ENCODE measurements around the gene POU2F1. TPM values are rescaled to one million over a fixed set of nuclear protein-coding genes. Genes with fewer than 3 reads are reported as not detected.
"Not testable (repeated sequence)": the region's sequence is repeated elsewhere in the genome, so short reads cannot be mapped to it uniquely, and the experiment has no call there.

POU2F1 gene
- total and polyA plus RNA-seq, 2 donors (not counting 3 experiments of a cell fraction or from before 2014, with no cell fraction given), result 6.0 to 12.9 TPM

DNA sequence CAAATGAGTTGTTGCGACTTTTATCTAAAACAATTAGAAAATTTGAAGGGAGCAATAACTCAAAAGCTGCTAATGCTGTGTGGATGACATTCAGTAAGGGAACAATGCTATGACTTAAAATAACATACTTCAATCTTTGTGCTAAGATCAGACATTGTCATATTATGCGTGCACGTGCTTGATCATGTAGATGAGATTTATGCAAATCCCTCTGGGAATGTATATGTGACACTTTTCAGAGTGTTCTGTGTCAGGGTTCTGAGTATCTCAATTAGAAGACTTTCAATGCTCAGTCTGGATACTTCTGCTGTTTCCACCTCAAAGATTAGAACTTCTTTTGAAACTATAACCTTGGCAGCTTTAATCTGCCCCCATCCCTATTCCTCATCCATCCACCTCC, 18.6 kb upstream of the POU2F1 start:
- Histone ChIP-seq H2AFZ (ENCODE audit: low read depth, low read length) (no peak overlapping the region), H3K36me3 (ENCODE audit: control insufficient read depth in 2 of 2, extremely low read depth in 1 of 2, insufficient read depth in 2 of 2, low read length in 2 of 2) (no peaks in the 10 kb centered on the region), H3K27me3 (ENCODE audit: control insufficient read depth in 2 of 2, insufficient read depth in 2 of 2, low read length in 2 of 2) (peaks cover 9 to 18% of the 10 kb centered on the region in 2 experiments), H3K27ac (ENCODE audit: insufficient read depth, low read depth, low read length) (no peak overlapping the region), H4K20me1 (replicated peaks; ENCODE audit: control insufficient read depth, extremely low read depth, insufficient read depth, low read length) (no peaks in the 10 kb centered on the region), H3K79me2 (ENCODE audit: control insufficient read depth, insufficient read depth, low read length) (no peaks in the 10 kb centered on the region), H3K9ac (replicated peaks; ENCODE audit: extremely low read depth, insufficient read depth, low read length) (no peak overlapping the region), H3K9me3 (replicated peaks; ENCODE audit: control insufficient read depth, insufficient read depth, low read length) (no peaks in the 10 kb centered on the region), H3K9me1 (replicated peaks; ENCODE audit: control insufficient read depth, extremely low read depth, insufficient read depth, low read length) (no peaks in the 10 kb centered on the region), H3K4me3 (replicated peaks in 1 of 3; ENCODE audit: insufficient read depth in 1 of 3, low read depth in 1 of 3, low read length in 3 of 3) (no peak overlapping the region), H3K4me1 (ENCODE audit: control insufficient read depth, extremely low read depth, insufficient read depth, low read length) (no peaks in the 10 kb centered on the region), H3K4me2 (ENCODE audit: insufficient read depth, low read length) (no peak overlapping the region)
- ChIA-PET CTCF (interaction anchor here (0.5 to 0.9 kb wide), 2 partner anchors 285 to 486 kb away, joined by 3 read pairs; no protein-coding TSS in a partner anchor), POLR2A (no interaction called here)
- no peak for DNase-seq (ENCODE audit: low read depth, low spot score)
- no peak for FAIRE-seq
- dilution Hi-C loops (cut with MboI; ENCODE audit: extremely low pct_ligation_motif_present, low sequenced_read_pairs), result no loop called here
- BruUV-seq (replicated peaks), result no TSS peak
- TF ChIP-seq EZH2 (IDR thresholded peaks at IDR 0.05; ENCODE audit: borderline replicate concordance, low read depth, low read length, severe bottlenecking), result no peak
- TF ChIP-seq, protein P1, sequence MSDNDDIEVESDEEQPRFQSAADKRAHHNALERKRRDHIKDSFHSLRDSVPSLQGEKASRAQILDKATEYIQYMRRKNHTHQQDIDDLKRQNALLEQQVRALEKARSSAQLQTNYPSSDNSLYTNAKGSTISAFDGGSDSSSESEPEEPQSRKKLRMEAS (IDR thresholded peaks at IDR 0.05; ENCODE audit: insufficient read depth, insufficient read length), result no peak
- TF ChIP-seq FOS (IDR thresholded peaks at IDR 0.05; ENCODE audit: borderline replicate concordance, insufficient read depth, low read length), result no peak
- TF ChIP-seq GATA2 (IDR thresholded peaks at IDR 0.05; ENCODE audit: insufficient read depth, insufficient read length, low read depth, low read length), result no peak
- TF ChIP-seq JUN (IDR thresholded peaks at IDR 0.05; ENCODE audit: borderline replicate concordance, insufficient read depth, insufficient read length, low read depth), result no peak
- TF ChIP-seq POLR2A (IDR thresholded peaks at IDR 0.05; ENCODE audit: low read depth, low read length), result no peak
- no peak for TF ChIP-seq POLR2AphosphoS5 (IDR thresholded peaks at IDR 0.05; ENCODE audit: insufficient read depth, low read depth, low read length)
- no peak for TF ChIP-seq MYC (IDR thresholded peaks at IDR 0.05; ENCODE audit: low read depth, low read length)
- TF ChIP-seq, protein P2, sequence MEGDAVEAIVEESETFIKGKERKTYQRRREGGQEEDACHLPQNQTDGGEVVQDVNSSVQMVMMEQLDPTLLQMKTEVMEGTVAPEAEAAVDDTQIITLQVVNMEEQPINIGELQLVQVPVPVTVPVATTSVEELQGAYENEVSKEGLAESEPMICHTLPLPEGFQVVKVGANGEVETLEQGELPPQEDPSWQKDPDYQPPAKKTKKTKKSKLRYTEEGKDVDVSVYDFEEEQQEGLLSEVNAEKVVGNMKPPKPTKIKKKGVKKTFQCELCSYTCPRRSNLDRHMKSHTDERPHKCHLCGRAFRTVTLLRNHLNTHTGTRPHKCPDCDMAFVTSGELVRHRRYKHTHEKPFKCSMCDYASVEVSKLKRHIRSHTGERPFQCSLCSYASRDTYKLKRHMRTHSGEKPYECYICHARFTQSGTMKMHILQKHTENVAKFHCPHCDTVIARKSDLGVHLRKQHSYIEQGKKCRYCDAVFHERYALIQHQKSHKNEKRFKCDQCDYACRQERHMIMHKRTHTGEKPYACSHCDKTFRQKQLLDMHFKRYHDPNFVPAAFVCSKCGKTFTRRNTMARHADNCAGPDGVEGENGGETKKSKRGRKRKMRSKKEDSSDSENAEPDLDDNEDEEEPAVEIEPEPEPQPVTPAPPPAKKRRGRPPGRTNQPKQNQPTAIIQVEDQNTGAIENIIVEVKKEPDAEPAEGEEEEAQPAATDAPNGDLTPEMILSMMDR (IDR thresholded peaks at IDR 0.05; ENCODE audit: extremely low read depth in 1 of 2, insufficient read depth in 1 of 2, low read depth in 1 of 2, low read length in 2 of 2), result no peak
- intact Hi-C loops (cut with micrococcal nuclease), result no loop called here

DNA sequence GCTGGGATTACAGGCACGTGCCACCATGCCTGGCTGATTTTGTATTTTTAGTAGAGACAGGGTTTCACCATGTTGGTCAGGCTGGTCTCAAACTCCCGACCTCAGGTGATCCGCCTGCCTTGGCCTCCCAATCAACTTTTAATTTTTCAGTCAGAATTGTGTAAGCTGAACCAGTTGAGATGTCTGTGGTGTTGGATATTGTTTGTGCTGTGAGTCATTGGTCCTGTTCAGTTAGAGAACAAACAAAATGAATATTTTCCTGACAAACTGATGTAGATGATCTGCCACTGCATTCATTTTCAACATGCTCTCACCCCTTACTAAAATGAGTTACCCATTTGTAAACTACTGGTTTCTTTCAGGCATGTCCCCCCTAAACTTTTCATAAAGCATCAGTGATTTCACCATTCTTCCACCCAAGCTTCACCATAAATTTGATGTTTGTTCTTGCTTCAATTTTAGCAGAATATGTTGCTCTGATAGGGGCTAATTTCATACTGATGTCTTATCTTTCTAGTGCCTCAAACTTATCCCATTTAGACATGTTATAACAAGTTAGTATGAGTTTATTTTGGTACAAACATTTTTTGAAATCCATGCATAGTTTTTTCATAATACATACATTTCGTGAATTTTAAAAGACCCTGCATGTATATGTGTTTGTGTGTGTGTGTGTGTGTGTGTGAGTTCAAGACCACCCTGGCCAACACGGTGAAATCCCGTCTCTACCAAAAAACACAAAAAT, 15.2 kb upstream of the POU2F1 start:
- dilution Hi-C loops (cut with MboI; ENCODE audit: extremely low pct_ligation_motif_present, low sequenced_read_pairs); H3K9ac ChIP-seq (replicated peaks; ENCODE audit: extremely low read depth, insufficient read depth, low read length); H3K36me3 ChIP-seq (ENCODE audit: control insufficient read depth in 2 of 2, extremely low read depth in 1 of 2, insufficient read depth in 2 of 2, low read length in 2 of 2); H3K4me1 ChIP-seq (ENCODE audit: control insufficient read depth, extremely low read depth, insufficient read depth, low read length); POLR2A ChIA-PET; DNase-seq (ENCODE audit: low read depth, low spot score); H3K9me1 ChIP-seq (replicated peaks; ENCODE audit: control insufficient read depth, extremely low read depth, insufficient read depth, low read length); H3K27ac ChIP-seq (ENCODE audit: insufficient read depth, low read depth, low read length); FAIRE-seq; H3K79me2 ChIP-seq (ENCODE audit: control insufficient read depth, insufficient read depth, low read length); H2AFZ ChIP-seq (ENCODE audit: low read depth, low read length); H3K9me3 ChIP-seq (replicated peaks; ENCODE audit: control insufficient read depth, insufficient read depth, low read length); H3K4me2 ChIP-seq (ENCODE audit: insufficient read depth, low read length); intact Hi-C loops (cut with micrococcal nuclease); H3K4me3 ChIP-seq (replicated peaks in 1 of 3; ENCODE audit: insufficient read depth in 1 of 3, low read depth in 1 of 3, low read length in 3 of 3); BruUV-seq (replicated peaks); H4K20me1 ChIP-seq (replicated peaks; ENCODE audit: control insufficient read depth, extremely low read depth, insufficient read depth, low read length); H3K27me3 ChIP-seq (ENCODE audit: control insufficient read depth in 2 of 2, insufficient read depth in 2 of 2, low read length in 2 of 2); CTCF ChIA-PET: not testable (repeated sequence)
